Right atrium auricular region (tissue), 2 donors: ENCODE results near the gene PDE4D. TPM values are rescaled to one million over a fixed set of nuclear protein-coding genes. Genes with fewer than 3 reads are reported as not detected.

Experiments
- DNase-seq: peaks from one replicate; pipeline ENCODE4 v3.0.0-alpha.2; 2019; ENCODE audit warnings: low spot score
- H3K27ac ChIP-seq, 2 donors: fragments of 200-600 bp; sonication (generic); 1 replicate in 1 of 2; 2 replicates in 1 of 2; pipeline ENCODE4 v1.5.1; 2016 to 2019
- H3K27me3 ChIP-seq, 2 donors: fragments of 200-600 bp; sonication (generic); one replicate each; pipeline versions ENCODE4 v1.5.1 to v1.6.0; 2017 to 2019
- H3K36me3 ChIP-seq: fragments of 200-600 bp; sonication (generic); one replicate; pipeline ENCODE4 v1.5.1; 2016
- H3K4me1 ChIP-seq, 2 donors: fragments of 200-600 bp; sonication (generic); one replicate each; pipeline versions ENCODE4 v1.5.1 to v1.6.0; 2017 to 2019
- H3K4me3 ChIP-seq, 2 donors: fragments of 200-600 bp; sonication (generic); 1 replicate in 1 of 2; 2 replicates in 1 of 2; pipeline ENCODE4 v1.5.1; 2017 to 2019; ENCODE audit warnings: mild to moderate bottlenecking in 1 of 2, moderate library complexity in 1 of 2
- H3K9me3 ChIP-seq, 2 donors: fragments of 200-600 bp; sonication (generic); one replicate each; pipeline ENCODE4 v1.5.1; 2019
- total RNA-seq, 2 donors: library from RNA; depleted of rRNA; stranded (reverse); fragments of >200 nt; gene quantifications; one replicate each; pipeline ENCODE4 v1.1.0, GENCODE V29; 2016
- TF ChIP-seq, protein P1 (sequence below), 2 donors: fragments of 200-600 bp; sonication (generic); IDR thresholded peaks; one replicate each; pipeline ENCODE4 v1.5.1; 2019; ENCODE audit warnings: antibody characterized with exemption in 2 of 2

Gene PDE4D
- total RNA-seq, 2 donors from 2014 or later, result 43.3 to 44.0 TPM

DNA sequence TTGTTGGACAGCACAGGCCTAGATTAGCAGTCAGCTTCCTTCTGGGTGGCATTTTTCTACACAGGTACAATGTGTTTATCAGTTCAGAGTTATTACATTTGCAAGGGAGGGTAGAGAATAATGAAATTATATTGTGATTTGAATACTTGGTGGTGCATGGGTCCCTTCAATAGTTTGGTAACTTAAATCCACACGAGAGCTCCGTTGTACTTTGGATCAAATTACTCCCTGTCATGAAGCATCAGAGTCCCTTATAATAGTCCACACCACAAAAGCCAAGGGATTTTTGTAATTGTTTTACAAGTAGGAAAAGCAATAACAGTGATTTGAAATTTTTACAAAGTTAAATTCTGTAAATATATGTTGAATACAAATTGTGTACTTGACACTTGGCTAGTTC is 552.4 kb downstream of the PDE4D start:
- TF ChIP-seq, protein P1, sequence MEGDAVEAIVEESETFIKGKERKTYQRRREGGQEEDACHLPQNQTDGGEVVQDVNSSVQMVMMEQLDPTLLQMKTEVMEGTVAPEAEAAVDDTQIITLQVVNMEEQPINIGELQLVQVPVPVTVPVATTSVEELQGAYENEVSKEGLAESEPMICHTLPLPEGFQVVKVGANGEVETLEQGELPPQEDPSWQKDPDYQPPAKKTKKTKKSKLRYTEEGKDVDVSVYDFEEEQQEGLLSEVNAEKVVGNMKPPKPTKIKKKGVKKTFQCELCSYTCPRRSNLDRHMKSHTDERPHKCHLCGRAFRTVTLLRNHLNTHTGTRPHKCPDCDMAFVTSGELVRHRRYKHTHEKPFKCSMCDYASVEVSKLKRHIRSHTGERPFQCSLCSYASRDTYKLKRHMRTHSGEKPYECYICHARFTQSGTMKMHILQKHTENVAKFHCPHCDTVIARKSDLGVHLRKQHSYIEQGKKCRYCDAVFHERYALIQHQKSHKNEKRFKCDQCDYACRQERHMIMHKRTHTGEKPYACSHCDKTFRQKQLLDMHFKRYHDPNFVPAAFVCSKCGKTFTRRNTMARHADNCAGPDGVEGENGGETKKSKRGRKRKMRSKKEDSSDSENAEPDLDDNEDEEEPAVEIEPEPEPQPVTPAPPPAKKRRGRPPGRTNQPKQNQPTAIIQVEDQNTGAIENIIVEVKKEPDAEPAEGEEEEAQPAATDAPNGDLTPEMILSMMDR (IDR thresholded peaks at IDR 0.05), result no peak
- peaks cover 0 to 8% of the 10 kb centered on the region in 2 donors for H3K4me1 ChIP-seq
- H3K36me3 ChIP-seq, result no peaks in the 10 kb centered on the region
- no peak for DNase-seq
- H3K27me3 ChIP-seq, result no peaks in the 10 kb centered on the region
- no peaks in the 10 kb centered on the region for H3K9me3 ChIP-seq
- no peak overlapping the region for H3K4me3 ChIP-seq
- no peak overlapping the region for H3K27ac ChIP-seq

DNA sequence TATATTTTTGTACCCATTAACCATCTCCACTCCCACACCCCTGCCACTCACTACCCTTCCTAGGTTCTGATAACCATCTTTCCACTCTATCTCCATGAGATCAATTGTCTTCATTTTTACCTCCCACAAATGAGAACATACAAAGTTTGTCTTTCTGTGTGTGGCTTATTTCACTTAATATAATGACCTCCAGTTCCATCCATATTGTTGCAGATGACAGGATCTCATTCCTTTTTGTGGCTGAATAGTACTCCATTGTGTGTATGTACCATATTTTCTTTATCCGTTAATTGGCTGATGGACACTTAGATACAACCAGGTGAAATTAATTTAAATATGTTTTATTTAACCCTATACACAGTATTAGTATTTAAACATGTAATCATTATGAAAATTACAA is 552.9 kb downstream of the PDE4D start:
- no peak for DNase-seq
- Histone ChIP-seq H3K9me3 (no peaks in the 10 kb centered on the region), H3K4me1 (peaks cover 0 to 12% of the 10 kb centered on the region in 2 donors), H3K4me3 (no peak overlapping the region), H3K27ac (no peak overlapping the region), H3K36me3 (no peaks in the 10 kb centered on the region), H3K27me3 (no peaks in the 10 kb centered on the region)
- TF ChIP-seq, protein P1 (IDR thresholded peaks at IDR 0.05), result no peak

DNA sequence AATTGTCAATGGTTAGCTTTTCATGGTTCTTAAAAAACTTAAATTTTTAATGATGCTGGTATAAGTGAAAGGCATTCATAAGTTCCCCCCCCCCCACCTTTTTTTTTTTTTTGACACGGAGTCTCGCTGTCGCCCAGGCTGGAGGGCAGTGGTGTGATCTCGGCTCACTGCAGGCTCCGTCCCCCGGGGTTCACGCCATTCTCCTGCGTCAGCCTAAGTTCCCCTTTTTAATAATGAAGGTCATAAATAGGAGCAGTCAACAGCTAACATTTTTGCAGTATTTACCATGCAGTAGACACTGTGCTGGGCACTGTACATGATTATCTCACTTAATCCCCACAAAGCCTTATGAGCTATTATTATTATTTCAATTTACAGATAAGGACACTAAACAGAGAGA is 556.3 kb downstream of the PDE4D start:
- Histone ChIP-seq H3K9me3 (no peaks in the 10 kb centered on the region), H3K27me3 (no peaks in the 10 kb centered on the region), H3K4me3 (no peak overlapping the region), H3K4me1 (peaks cover 0 to 17% of the 10 kb centered on the region in 2 donors), H3K36me3 (no peaks in the 10 kb centered on the region), H3K27ac (no peak overlapping the region)
- DNase-seq, result no peak
- TF ChIP-seq, protein P1 (IDR thresholded peaks at IDR 0.05), result no peak

DNA sequence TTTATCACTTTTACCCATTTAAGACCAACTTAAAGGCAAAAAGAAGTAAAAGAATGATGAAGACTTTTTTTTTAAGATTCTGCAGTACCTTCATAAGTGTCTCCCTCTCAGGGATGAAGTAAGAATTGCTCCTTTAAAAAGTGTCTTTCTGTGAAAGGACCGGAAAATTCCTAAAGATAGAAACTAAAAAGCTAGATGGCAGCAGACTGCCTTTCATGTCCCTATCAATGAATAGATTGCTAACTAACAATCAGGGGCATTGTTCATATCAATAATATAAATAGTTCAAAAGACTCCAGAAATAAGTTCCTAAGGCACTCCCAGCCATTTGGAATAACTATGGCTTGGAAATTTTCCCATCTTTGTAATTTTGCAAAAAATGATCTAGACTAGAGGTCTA is 558.0 kb downstream of the PDE4D start:
- no peak for DNase-seq
- H3K36me3 ChIP-seq, result no peaks in the 10 kb centered on the region
- H3K4me3 ChIP-seq, result no peak overlapping the region
- no peak overlapping the region for H3K27ac ChIP-seq
- H3K9me3 ChIP-seq, result no peaks in the 10 kb centered on the region
- no peaks in the 10 kb centered on the region for H3K27me3 ChIP-seq
- TF ChIP-seq, protein P1 (IDR thresholded peaks at IDR 0.05), result peak in 1 of 2 donors; percentile 54
- peaks cover 0 to 17% of the 10 kb centered on the region in 2 donors for H3K4me1 ChIP-seq

DNA sequence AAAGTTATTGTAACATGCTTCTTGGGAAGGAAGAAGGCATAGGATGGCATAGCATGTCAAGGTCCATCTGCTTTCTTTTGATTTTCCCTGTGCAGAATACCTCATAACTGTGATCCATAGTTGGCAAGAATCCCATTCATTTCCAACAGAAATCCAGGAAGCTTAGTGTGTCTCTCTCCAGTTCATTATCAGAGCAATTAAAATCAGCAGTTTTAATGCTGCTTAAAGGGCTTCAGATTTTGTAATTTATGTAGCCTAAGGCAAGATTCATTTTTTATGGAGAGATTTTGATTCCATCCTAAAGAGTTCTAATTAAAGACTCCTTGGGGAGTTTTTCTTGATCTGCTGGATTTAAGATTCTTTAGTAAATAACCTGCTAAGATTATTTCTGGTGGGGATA is 560.1 kb downstream of the PDE4D start:
- Histone ChIP-seq H3K9me3 (no peaks in the 10 kb centered on the region), H3K27ac (peak overlapping the region in 1 of 2 donors; percentile 10), H3K4me1 (peaks cover 0 to 27% of the 10 kb centered on the region in 2 donors), H3K4me3 (no peak overlapping the region), H3K27me3 (no peaks in the 10 kb centered on the region), H3K36me3 (no peaks in the 10 kb centered on the region)
- DNase-seq, result no peak
- TF ChIP-seq, protein P1 (IDR thresholded peaks at IDR 0.05), result no peak

DNA sequence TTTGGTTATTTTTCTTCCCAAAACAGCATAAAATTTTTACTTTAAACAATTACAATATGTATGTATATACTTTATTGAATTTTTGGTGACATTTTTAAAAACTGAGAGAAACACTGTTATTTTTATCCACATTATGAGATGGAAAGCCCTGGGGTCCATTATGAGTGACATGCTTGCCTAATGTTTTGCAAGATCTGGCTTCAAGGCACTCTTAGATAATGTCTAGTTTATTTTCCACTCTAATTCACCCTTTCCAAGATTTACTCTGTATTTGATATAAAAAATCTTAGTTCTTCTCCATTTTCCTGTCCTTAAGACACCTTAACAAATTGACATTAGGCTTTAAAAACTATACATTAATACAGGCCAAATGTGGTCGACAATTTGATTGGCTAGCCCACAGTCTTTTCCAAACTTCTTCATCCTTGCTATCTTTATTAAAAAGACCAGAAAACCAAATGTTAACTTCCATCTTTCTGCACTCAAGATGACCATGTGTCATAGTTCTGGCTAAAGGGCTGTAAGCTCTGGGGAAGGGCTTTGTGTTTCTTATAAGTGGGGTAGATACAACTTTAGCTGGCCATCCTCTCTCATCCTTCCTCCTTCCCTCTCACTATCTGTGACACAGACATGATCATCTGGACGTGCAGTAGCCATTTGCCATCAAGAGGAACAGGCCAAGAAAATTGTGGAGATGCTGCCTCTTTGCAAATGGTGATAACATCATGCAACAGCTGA is 561.1 kb downstream of the PDE4D start:
- Histone ChIP-seq H3K27me3 (no peaks in the 10 kb centered on the region), H3K4me1 (peaks cover 0 to 32% of the 10 kb centered on the region in 2 donors), H3K27ac (peak overlapping the region in 1 of 2 donors; percentile 25), H3K36me3 (no peaks in the 10 kb centered on the region), H3K9me3 (no peaks in the 10 kb centered on the region), H3K4me3 (no peak overlapping the region)
- DNase-seq, result no peak
- TF ChIP-seq, protein P1 (IDR thresholded peaks at IDR 0.05), result no peak
